ENCODE measurements around the gene NFKBIB.

The NFKBIB gene

DNA sequence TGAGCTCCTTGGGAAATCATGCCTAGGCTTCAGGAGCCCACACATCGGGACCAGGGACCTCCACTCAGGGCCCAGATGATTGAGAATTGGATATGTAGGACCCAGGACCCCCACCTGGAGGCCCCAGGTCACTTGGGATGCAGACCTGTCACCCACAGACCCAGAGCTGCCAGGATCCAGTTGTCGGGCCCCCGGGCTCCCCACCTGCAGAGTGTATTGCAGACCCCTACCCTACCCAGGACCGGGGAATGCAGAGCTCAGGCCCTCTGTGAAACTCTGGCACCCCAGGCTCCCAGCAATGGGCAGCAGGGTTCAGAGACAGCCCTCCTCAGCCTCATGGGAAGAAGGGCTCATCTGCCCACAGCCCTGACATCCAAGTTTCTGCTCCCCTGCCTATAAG is 5.9 kb downstream of the NFKBIB start:
- DNase-seq = no peak

DNA sequence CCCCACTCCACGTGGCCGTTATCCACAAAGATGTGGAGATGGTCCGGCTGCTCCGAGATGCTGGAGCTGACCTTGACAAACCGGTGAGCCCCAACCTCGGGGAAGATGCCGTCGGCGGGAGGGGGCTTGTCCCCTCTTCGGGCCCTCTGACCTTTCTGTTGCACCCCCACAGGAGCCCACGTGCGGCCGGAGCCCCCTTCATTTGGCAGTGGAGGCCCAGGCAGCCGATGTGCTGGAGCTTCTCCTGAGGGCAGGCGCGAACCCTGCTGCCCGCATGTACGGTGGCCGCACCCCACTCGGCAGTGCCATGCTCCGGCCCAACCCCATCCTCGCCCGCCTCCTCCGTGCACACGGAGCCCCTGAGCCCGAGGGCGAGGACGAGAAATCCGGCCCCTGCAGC is 7.5 kb downstream of the NFKBIB start:
- no peak for DNase-seq

DNA sequence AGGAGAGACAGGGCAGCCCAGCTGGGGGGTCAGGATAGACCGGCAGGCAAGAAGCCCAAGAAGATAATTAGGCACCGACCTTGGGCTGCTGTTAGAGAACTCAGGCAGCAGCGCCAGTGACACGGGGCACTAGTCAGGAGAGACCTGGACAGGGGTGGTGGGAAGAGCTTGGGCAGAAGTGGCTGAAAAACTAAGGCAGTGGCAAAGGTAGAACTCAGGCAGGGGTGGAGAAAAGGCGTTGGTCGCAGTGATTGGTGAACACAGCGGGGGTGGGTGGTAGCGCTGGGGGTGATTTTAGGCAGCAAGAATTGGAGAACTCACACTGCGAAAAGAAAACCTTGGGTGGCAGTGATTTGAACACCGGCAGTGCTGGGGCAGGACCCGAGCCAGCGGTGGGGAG is 7.9 kb downstream of the NFKBIB start:
- no peak for DNase-seq

DNA sequence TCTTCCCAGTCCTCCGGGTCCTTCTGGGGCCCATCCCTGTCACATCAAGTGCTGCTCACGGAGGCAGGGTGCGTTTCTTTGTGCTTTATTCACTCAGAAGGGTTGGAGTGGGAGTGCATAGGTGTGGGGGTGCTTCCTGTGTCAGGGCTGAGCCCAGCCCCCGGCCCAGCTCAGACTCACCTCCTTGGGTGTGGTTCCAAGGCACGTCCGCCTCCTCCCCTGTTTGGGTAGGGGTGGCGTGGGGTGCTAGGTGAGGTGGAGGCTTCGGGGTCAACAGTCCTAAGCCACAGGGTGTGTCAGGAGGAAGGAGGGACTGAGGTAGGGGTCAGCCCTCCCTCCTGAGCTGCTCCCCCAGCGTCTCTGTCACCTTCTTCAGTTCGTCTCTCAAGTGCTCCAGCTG is 9.1 kb downstream of the NFKBIB start:
- DNase-seq = no peak

DNA sequence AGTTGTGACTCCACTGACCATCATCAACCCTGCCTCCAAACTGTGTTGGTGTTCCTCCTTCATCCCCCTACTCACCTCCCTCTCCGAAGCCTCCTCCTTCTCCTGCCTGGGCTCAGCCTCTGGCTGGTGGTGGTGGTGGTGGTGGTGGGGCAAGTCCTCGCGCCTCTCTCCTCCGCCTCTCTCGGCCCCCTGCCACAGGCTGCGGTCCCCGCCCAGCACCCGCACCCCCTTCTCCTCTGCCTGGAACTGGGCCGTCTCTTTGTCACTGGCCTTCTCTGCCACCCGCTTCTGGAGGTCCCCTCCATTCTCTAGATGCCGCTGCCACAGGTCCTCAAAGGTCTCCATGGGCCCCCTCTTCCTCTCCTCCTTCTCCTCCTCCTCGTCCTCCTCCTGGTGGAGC is 10.7 kb downstream of the NFKBIB start:
- DNase-seq = no peak

DNA sequence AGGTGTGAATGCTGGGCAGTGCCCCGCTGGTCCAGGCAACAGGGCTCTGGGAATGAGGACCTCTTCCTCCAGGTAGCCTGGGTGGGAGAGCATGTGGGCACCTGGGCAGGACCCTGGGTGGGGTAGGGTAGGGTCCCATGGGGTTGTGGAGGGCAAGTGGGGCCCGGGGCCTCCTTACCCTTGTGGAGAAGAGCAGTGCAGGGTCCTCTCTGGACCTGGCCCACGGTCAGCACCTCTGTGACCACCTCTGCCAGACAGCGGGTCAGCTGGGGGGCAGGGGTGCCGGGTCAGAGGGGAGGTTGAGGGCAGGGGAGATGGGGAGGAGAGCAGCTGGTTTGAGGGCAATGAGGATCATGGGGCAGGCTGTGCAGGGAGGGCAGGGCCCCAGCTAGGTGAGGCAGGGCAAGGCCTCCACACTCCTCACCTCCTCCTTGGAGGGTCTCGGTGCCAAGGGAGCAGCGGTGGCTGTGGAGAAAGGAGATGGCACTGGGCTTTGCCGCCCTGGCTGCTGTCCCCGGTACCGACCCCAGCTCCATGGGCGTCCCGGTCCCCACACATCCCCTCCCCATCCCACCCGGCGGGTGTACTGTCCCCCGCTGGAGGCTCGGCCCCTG is 11.7 kb downstream of the NFKBIB start:
- no peak for DNase-seq

DNA sequence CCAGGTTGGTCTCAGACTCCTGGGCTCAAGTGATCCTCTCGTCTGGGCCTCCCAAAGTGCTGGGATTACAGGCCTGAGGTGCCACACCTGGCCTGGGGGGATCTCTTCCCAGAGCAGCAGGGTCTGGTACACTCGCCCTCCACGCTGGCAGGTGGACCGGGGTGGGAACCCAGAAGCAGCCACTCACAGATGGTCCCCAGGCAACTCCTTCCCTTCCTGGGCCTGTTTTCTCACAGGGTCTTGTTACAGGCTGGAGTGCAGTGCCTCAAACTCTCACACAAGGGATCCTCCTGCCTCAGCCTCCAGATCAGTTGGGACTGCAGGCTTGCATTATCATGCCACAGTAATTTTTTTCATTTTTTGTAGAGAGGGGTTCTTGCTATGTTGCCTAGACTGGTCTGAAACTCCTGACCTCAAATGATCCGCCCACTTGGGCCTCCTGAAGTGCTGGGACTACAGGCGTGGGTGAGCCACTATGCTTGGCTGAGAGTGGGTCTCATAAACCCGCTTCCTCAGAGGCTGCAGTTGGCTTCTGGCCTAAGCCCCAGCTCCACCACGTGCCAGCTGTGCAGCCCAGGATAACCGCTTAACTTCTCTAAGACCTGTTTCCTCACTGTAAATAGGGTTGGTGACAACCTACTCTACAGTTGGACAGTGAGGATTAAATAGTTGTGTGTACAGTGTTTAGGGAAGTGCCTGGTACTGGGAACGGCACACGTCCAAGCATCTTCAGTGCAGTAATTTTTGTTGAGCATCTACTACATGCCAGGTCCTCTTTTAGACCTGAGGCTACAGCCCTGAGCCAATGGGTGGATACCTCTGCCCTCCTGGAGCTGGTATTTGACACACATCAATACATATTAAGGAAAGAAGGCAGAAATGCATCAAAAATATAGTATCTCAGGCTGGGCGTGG is 13.1 kb downstream of the NFKBIB start:
- no peak for DNase-seq

DNA sequence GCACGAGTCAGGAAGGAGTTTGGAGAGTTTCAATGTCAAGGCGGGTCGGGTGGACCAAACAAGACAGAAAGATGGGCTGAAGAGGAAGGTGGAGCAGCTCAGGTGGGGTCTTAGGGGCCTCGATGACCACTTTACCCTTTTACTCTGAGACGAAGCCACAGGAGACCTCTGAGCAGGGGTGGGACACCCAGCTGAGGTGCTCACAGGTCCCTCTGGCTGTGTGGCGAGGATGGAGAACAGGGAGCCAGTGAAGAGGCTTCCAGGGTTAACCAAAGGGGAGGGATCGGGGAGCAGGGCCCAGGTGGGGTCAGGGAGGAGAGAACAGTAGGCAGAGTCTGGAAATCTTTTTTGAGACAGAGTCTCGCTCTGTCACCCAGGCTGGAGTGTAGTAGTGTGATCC is 14.2 kb downstream of the NFKBIB start:
- no peak for DNase-seq

DNA sequence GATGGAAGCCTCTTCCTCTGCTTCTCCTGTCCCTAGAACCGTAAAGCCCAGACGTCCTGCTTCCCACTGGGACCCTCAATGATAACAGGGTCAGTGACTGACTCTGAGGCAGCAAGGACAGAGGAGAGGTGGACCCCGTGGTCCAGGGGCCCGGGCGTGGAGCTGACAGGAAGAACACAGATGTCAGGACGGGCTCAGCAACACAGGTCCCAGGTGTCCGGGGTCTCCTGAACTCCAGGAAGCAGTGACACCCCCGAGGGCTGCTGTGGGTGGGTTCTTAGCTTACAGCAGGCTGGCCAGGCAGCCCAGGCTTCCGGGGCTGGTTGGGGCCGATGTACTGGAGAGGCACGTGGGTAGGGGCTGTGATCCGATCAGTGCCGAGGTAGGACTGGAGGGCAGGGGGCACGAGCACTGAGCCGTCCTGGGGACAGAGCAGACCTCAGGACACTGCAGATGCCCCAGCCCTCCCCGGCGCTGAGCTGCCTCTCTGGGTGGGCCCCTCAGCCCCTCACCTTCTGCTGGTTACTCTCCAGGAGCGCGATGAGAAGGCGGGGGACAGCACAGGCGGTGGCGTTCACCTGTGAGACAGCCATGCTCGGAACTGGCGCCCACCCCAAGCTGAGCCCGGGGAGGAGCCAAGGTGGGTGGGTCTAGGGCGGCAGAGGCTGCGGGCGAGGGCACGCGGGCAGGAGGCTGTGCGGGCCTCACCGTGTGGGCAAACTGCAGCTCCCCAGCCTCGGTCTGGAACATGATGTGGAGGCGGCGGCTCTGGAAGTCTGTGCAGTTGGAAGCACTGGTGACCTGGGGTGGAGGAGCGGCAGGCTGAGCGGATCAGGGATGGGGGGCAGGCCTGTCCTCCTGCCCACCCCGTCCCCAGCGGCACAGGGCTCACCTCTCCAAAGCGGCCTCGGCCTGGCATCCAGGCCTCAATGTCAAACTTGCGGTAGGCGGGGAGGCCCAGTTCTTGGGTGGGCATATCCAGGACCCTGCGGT is 15.9 kb downstream of the NFKBIB start:
- DNase-seq = no peak

DNA sequence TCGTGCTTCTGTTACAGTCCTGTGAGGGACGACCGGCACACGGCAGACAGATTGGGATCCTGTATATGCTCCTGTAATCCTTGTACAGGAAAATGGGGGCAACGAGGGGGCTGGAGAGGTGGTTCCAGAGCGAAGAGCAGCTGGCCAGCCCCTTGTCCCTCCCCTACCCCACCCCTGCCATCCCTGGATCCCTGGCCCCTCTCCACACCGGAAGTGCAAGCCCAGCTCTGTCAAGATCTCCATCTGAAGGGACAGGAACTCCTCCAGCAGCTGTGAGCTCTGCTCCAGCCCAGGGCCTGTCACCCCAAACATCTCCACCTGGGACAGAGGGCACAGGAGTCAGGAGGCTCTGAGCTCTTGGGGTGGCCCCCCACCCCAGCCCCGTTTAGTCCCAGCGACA is 17.7 kb downstream of the NFKBIB start:
- no peak for DNase-seq

DNA sequence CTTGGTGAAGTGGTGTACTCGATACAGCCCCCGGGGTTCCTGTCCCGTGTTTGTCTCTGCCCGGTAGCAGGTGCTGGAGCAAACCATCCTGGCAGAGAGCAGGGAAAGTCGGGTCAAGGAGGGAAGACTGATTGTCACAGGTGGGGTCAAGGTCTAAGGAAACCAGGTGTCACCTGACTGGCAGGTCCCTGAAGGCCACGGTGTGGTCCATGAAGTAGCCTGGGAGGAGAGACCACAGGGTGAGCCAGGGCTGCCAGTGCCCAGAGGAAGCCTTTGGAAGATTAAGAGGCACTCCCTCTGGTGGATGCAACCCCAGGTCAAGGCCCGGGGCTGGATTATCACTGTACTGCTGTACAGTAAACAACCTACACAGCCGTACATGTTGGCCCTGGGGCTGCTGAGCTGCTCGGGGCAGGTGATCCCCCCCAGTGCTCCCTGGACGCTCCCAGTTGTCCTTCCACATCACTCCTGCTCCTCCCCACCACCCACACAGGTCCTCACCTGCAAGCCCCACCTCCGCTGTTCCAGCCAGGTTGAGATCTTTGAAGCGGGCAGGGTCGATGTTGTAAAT is 18.2 kb downstream of the NFKBIB start:
- no peak for DNase-seq

DNA sequence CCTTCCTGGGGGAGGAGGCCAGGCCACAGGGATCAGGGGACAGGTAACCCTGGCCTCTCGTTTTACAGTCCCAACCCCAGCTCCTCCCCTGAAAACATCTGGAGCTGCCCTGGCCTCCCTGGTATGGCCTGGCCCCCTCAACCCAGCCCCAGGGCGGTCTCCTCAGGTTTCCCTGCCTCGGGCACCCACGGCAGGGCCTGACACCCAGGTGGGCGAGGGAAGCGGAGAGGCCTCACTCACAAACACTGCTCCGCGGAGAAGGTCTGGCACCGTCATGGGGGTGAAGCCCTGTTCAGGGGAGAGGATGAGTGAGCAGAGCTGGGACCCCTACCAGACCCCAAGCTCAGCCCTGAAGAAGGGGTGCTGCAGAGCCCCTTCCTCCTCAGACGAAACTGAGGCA is 18.8 kb downstream of the NFKBIB start:
- no peak for DNase-seq

DNA sequence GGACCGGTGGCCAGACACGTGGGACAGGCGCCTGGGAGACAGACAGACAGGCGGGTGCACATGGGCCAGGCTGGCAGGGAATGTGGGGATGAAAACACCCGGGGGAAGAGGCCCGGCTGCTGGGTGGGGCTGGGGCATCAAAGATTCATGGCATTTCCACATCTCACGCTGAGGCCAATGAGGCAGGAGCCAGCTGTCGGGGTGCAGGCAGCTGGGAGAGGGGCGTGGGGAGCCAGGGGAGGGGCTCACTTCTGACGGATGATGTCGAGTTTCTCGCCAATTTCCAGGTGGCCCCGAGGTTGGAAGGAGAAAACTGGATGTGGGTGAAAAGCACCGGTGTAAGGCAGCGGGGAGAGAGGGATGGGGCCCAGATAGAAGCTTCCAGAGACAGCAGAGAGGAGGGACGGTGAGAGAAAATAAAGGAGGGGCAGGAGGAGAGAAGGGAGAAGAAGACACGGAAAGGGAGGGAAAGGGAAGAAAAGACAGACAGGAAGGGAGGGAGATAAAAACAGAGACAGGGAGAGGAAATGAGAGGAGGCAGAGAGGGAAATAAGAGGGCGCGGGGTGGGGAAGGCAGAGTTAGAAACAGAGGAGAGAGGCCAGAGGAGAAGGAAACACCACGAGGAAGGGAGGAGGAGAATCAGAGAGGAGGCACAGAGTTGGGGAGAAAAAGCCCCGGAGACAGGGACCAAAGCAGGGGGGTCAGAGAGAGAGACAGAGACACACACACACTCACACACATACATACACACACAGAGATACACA is 20.2 kb downstream of the NFKBIB start:
- no peak for DNase-seq

DNA sequence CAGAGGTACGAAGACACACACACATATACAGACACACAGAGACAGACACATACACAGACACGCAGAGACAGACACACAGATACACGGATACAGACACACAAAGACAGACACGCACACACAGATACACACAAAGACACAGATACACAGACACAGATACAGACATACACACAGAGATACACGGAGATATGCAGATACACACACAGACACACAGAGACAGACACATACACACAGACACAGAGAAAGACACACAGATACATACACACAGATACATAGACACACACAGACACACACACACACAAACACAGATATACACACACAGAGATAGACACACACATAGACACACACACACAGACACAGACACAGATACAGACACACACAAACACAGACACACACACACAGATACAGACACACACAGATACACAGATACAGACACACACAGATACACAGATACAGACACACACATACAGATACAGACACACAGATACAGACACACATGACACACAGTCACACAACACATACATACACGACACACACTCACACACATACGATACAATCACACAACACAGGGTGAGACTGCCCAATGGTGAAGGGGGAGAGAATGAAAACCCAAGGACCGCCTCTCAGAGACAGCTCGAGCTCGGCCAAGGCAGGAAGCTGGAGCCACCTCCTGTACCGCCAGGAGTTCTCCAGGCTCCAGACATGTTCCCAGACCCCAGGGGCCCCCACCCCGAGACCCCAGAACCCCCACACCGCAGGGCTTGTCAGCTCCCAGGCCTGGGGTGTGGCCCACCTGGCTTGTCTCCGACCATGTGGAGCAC is 21.0 kb downstream of the NFKBIB start:
- DNase-seq = no peak

DNA sequence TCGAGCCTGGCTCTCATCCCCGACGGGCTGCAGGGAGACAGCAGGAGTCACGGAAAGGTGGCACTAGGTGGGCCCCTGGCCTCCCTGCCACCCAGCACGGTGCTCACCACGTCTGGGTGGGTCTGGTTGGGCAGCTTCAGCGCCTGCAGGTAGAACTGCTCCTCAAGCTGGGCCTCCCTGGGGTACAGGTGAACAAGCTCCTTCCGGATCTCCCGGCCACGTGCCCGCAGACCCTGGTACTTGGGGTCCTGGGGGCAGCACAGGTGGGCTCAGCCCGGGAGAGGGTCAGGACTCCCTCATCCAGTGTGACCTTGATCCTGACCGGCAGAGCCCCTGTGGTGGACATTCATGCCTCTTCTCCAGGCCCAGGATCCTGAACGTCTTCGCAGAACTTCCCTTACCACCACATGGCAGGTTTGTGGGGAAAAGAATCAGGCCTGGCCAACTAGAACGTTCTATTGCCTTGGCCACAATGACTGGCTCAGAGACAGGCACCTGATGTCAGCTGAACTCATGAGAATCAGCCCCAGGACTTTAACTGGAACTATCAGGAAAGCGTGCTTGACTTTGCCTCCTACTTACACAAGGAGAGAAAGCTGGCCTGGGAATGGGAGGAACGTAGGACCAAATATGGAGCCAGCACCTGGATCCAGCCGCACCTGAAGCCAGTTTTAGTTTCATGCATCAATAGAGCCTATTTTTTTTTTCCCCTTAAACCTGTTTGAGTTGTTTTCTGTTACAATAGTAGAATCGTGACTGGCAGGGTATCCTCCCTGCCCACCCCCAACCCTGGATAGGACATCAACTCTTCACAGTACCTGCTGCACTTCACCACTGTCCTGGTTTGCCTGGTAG is 21.9 kb downstream of the NFKBIB start:
- DNase-seq = no peak

DNA sequence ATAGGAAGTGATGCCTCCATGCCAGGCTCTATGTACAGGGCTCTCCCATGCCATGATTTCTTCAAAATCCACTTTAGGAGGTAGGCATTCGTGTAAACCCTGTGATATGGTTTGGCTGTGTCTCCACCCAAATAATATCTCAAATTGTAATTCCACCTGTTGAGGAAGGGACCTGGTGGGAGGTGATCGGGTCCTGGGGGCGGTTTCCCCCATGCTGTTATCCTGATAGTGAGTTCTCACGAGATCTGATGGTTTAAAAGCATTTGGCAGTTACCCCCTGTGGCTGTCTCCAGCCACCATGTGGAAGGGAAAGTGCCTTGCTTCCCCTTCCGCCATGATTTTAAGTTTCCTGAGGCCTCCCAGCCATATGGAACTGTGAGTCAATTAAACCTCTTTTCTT is 22.7 kb downstream of the NFKBIB start:
- no peak for DNase-seq

DNA sequence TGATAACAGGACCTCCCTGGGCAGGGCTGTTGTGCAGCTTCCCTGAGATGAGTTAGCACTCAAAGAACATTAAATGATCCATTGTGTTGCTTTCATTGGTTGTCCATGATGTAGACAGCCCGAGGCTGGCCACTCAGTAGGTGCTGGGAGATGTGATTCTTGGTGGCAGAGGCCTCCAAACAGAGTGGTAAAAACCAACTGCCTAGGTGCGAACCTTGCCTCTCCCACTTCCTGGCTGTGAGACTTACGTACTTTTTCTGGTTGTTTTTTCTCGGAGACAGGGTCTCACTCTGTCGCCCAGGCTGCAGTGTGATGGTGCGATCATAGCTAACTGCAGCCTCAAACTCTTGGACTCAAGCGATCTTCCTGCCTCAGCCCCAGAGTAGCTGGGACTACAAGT is 24.6 kb downstream of the NFKBIB start:
- no peak for DNase-seq

DNA sequence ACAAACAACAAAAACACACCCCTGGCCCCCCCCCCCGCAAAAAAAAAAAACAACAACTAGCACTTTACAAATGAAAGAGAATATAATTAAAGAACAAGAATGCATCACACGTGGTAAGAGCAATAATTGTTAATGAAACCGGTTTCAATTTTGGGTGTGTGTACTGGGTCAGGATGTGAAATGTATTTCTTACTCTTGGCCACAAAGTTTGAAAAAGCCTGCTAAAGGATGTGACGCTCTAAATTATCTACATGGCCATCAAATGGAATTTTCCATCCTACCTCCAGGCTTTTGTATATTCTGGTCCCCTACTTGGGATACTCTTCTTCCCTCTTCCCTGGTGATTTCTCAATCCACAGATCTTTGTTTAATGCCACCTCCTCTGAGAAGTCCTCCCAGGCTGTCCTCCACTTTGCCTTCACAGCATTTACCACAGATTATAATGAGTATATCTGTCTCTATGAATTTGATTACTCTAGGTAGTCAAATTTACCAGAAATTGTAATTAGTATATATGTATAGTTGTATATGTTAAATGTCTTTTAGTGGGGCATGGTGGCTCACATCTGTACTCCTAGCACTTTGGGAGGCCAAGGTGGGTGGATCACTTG is 28.7 kb downstream of the NFKBIB start:
- DNase-seq = no peak

DNA sequence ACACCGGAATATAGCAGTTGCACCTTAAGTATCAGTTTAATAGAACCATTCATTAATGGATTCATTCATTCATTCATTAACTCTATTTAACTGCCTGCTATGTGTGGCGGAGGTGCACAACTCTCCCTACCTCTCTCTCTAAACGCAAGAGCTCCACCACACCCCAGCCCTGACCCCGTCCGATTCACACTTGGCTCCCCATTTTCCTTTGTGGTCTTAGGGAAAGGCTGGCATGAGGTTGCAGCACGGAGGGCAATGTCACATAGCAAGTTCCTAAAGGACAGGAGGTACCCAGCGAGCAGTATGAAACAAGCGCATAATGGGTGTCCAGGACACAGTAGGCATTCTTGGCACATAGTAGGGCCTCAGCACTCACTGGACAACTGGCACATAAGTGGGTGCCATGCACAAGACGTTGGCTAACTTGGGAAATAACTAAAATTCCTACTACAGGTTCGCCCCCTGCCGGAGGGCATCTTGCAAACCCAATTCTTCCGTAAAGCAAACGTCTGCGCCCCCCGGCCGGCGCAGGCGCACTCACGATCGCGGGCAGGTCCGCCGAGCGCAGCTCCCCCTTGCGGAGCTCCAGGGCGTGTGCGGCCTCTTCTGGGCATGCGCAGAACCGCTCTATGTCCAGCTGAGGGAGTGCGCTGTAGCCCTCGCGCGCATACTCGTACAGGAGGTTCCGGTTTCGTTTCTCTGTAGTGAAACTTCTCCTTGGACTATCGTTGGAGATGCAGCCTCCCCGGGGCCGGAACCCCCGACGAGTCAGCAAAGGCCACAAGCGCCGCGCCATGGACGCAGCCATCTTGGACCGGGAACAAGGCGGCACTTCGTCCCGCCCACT is 30.4 kb downstream of the NFKBIB start, which contains the start of gene SARS2:
TSS of gene SARS2 (minus strand) at position 835 of the 847 bp plus-strand sequence. CDS start at position 808, 27 bp downstream.
- peak; percentile 93 for DNase-seq
